Skeletal muscle satellite cell (primary cell): ENCODE measurements around the gene NFYA.

Source experiments
- H3K27me3 ChIP-seq: 2 replicates; pipeline ENCODE4 v1.7.0; 2013; ENCODE audit warnings: low read length; ENCODE audit not compliant: control insufficient read depth, insufficient read depth
- H3K36me3 ChIP-seq: 2 replicates; pipeline ENCODE4 v1.7.0; 2013; ENCODE audit warnings: mild to moderate bottlenecking, control low read depth, low read length; ENCODE audit not compliant: insufficient read depth
- H3K4me1 ChIP-seq: 2 replicates; pipeline ENCODE4 v1.7.0; 2013; ENCODE audit warnings: low read length; ENCODE audit not compliant: control insufficient read depth, insufficient read depth
- H3K4me2 ChIP-seq: 2 replicates; pipeline ENCODE4 v1.7.0; 2013; ENCODE audit warnings: mild to moderate bottlenecking, low read length
- H3K4me3 ChIP-seq: 2 replicates; pipeline ENCODE4 v1.7.0; 2013; ENCODE audit warnings: low read length
- H3K9ac ChIP-seq: 2 replicates; pipeline ENCODE4 v1.7.0; 2013; ENCODE audit warnings: mild to moderate bottlenecking, low read depth, low read length, moderate library complexity
- H3K9me3 ChIP-seq: replicated peaks from 2 replicates; pipeline ENCODE4 v1.7.0; 2013; ENCODE audit warnings: mild to moderate bottlenecking, control low read depth, low read length

NFYA gene

DNA sequence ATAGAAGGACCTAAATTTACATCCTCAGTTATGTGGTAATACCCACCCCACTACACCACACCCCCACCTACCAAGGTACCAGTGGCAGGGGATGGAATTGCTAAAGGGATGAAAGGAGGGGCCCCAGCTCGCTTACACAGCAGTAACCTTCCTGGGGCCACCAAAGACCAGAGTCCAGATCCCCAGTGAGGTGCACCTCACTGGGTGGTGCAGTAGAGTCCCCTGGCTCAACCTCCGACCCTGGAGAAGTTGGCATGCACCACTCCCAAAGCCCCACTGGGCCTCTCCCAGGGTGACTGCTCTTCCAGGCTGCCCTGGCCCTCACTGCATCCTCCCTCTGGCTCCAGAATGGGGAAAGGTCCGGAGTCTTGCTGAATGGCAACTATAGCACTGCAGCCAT, 34.6 kb upstream of the NFYA start:
- no peaks in the 10 kb centered on the region for H3K9me3 ChIP-seq
- H3K9ac ChIP-seq = no peak overlapping the region
- no peaks in the 10 kb centered on the region for H3K36me3 ChIP-seq
- peaks cover 7% of the 10 kb centered on the region for H3K4me1 ChIP-seq
- no peak overlapping the region for H3K4me3 ChIP-seq
- no peak overlapping the region for H3K4me2 ChIP-seq
- H3K27me3 ChIP-seq = peaks cover 16% of the 10 kb centered on the region

- no peak within 1 kb of the TSS for H3K4me2 ChIP-seq
- H3K9ac ChIP-seq = no peak within 1 kb of the TSS
- H3K4me3 ChIP-seq = no peak within 1 kb of the TSS
- H3K4me1 ChIP-seq = peaks cover 7% of the 10 kb centered on the region
- no peaks in the 10 kb centered on the region for H3K36me3 ChIP-seq
- peaks cover 16% of the 10 kb centered on the region for H3K27me3 ChIP-seq
- H3K9me3 ChIP-seq = no peaks in the 10 kb centered on the region
These were observed 33.4 kb upstream of the NFYA start, which contains the start of gene UNC5CL for GRCh38 chr6:41039060-41039998. Gene UNC5CL, minus strand, starts transcription at chr6:41039221. Its CDS starts 4,147 bp downstream, at chr6:41035074.

GRCh38 chr6:41040101-41040939, 32.5 kb upstream of the NFYA start:
- no peak overlapping the region for H3K4me2 ChIP-seq
- H3K9me3 ChIP-seq = no peaks in the 10 kb centered on the region
- peaks cover 7% of the 10 kb centered on the region for H3K4me1 ChIP-seq
- H3K36me3 ChIP-seq = no peaks in the 10 kb centered on the region
- peaks cover 13% of the 10 kb centered on the region for H3K27me3 ChIP-seq
- no peak overlapping the region for H3K9ac ChIP-seq
- H3K4me3 ChIP-seq = no peak overlapping the region

DNA sequence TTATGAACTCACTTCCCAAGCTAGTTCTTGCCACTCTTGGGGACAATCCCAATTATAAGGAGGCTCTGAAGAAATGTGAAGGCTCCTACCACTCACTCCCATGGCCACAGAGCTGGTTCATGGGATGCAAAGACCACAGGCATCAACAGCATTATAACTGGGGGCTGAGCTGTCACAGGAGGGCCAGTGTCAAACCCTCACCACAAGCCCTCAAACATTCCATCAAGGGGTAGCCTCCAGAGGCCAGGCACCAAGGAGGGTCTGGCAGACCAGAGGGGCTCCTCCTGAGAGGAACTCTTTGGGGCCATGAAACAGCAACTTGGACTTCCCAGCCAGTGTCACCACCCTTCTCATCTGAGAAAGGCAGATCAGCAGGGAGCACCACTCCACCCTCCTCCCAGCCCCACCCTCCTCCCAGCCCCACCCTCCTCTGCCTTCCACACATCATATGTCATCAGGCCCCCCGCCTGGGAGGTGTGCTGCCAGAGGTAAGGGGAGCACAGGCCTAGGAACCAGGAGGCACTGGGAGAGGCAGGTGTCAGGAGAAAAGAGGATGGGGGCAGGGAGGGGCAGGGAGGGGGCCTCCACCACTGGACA, 31.7 kb upstream of the NFYA start:
- Histone ChIP-seq H3K4me3 (no peak overlapping the region), H3K9me3 (no peaks in the 10 kb centered on the region), H3K4me1 (peaks cover 7% of the 10 kb centered on the region), H3K9ac (no peak overlapping the region), H3K27me3 (peaks cover 13% of the 10 kb centered on the region), H3K4me2 (no peak overlapping the region), H3K36me3 (no peaks in the 10 kb centered on the region)

DNA sequence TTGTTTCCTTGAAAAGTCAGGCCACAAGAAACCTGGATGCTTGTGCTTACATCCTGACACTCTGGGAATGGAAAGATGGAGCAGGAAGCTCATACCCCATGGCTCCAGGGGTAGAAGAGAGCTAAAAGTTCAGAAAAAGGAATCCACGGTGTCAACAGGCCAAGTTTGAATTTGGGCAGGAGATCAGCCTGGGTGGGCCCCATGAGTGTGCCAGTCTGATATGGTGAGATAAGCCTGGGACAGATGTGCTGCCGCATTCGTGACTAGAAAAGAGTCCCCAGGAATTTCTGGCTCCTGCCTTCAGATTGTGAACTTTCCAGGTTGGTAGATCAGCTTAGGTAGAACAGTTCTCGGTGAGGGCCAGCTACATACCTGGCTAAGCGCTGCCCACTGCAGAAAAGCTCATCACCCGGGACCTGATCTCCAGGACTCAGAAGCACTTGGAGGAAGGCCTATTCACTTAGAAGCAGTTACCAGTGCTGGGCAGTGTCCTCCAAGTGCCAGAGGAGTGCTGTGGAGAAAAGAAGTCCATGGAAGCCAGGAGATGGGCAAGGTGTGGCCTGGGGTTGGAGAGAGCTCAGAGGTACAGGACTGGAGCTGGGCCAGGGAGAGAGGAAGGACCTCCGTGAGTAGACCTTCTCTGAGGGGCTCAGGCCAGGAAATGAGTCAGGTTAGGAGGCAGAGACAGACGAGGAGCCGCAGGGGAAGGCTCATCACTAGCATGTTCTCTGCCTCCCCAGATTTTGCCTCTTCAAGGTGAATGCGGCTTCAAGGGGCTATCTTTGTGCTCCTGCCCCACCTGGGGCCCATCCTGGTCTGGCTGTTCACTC, 30.3 kb upstream of the NFYA start, which contains the start of gene TSPO2:
TSPO2 (plus strand) TSS at position 242 of the 830 bp plus-strand sequence; CDS start at position 761, 519 bp downstream.
- H3K4me3 ChIP-seq = no peak within 1 kb of the TSS
- H3K36me3 ChIP-seq = no peaks in the 10 kb centered on the region
- peaks cover 13% of the 10 kb centered on the region for H3K27me3 ChIP-seq
- no peak within 1 kb of the TSS for H3K9ac ChIP-seq
- H3K4me1 ChIP-seq = peaks cover 7% of the 10 kb centered on the region
- no peak within 1 kb of the TSS for H3K4me2 ChIP-seq
- no peaks in the 10 kb centered on the region for H3K9me3 ChIP-seq

DNA sequence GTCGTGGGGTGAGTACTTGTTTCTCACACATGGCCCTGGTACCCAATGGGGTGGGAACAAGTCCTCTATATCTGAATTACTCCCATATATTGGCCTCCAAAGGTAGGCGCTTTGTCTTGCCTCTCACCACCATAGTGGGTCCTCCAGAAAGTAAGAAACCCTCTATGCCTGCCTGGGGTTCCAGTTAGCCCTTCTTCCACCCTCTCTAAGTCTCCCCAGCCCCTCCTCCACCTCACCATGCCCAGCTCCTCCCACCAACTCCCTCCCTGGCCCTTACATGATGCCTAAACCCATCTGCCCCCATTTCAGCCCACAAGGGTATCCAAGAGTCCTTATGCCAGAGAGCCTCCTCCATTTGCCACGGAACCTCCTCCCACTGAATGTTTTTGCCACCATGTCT, 29.6 kb upstream of the NFYA start:
- no peak overlapping the region for H3K9ac ChIP-seq
- H3K27me3 ChIP-seq = peaks cover 13% of the 10 kb centered on the region
- H3K4me1 ChIP-seq = peaks cover 7% of the 10 kb centered on the region

GRCh38 chr6:41045664-41046063, 27.1 kb upstream of the NFYA start:
- peaks cover 9% of the 10 kb centered on the region for H3K27me3 ChIP-seq
- H3K36me3 ChIP-seq = no peaks in the 10 kb centered on the region
- no peak overlapping the region for H3K9ac ChIP-seq
- no peak overlapping the region for H3K4me2 ChIP-seq
- peaks cover 3% of the 10 kb centered on the region for H3K4me1 ChIP-seq
- H3K9me3 ChIP-seq = no peaks in the 10 kb centered on the region
- no peak overlapping the region for H3K4me3 ChIP-seq

More for the DNA sequence above, 29.6 kb upstream of the NFYA start:
- no peaks in the 10 kb centered on the region for H3K36me3 ChIP-seq
- no peak overlapping the region for H3K4me2 ChIP-seq
- H3K4me3 ChIP-seq = no peak overlapping the region
- no peaks in the 10 kb centered on the region for H3K9me3 ChIP-seq

DNA sequence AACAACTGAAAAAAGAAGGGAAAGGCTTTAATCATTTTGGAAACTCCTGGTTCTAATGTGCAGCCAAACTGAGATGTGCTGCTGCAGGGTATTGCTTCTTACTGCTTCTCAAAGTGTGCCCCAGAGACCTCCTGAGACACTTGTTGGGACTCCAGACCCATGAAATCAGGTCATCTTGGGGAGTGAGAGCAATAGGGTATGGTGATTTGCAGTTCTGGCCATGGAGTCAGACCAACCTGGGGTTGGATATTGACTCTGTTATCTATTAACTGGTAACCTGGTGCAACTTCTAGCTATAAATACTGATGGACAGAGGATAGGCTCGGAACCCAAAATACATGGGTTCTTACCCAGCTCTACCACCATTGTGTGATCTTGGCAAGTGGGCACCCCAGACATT, 26.7 kb upstream of the NFYA start:
- Histone ChIP-seq H3K27me3 (peaks cover 9% of the 10 kb centered on the region), H3K4me1 (no peaks in the 10 kb centered on the region), H3K9me3 (no peaks in the 10 kb centered on the region), H3K36me3 (no peaks in the 10 kb centered on the region), H3K4me2 (no peak overlapping the region), H3K9ac (no peak overlapping the region), H3K4me3 (no peak overlapping the region)

- H3K27me3 ChIP-seq = peaks cover 9% of the 10 kb centered on the region
- H3K9me3 ChIP-seq = no peaks in the 10 kb centered on the region
- no peaks in the 10 kb centered on the region for H3K36me3 ChIP-seq
- no peak overlapping the region for H3K4me3 ChIP-seq
- H3K4me1 ChIP-seq = no peaks in the 10 kb centered on the region
- no peak overlapping the region for H3K4me2 ChIP-seq
- H3K9ac ChIP-seq = no peak overlapping the region
These were observed 25.5 kb upstream of the NFYA start for GRCh38 chr6:41047306-41047705.

DNA sequence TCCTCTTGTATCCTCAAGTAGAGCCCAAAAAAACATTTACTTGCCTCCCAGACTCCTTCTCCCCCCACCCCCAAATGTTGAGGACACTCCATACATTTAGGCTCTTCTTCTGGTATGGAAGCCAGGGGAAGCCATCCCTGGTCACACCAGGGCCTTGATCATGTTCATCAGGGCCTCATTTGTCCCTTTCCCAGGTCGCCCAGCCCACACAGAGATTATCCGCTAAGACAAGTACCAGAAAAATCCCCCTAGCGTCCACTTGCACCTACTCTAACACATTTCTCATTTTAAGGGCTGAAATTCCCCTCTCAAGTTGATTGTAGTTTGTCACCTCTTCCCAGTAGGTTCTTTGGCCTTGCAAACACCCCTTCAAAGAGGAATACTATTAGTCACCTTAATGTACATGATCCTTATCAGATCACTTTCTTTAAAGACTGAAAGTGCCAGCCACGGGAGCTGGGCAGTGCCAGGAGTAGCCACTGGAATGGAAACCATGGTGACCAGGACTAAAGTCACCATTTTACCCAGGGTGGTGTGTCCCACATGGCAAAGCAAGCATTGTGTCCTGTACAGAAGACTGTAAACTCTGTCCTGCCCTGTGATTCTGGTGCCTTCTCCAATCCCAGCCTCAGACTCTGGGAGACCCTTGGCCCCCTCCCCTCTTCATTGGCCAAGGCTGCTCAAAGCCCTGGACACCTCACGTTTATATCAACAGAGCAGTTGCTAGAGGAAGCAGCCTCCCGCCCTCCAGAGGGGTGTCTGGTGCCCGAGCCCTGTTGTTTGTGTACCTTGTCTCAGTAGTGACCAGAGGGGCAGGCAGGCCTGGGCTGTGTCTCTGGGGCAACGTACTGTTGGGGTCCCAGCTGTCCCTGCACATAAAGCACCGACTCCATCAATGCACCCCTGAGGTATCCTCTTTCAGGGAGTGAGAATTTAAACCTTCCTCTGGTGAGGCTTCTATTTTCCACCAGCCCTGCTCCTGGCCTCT, 24.7 kb upstream of the NFYA start:
- no peak overlapping the region for H3K4me2 ChIP-seq
- no peaks in the 10 kb centered on the region for H3K36me3 ChIP-seq
- no peak overlapping the region for H3K4me3 ChIP-seq
- H3K27me3 ChIP-seq = peaks cover 9% of the 10 kb centered on the region
- no peak overlapping the region for H3K9ac ChIP-seq
- H3K4me1 ChIP-seq = no peaks in the 10 kb centered on the region
- H3K9me3 ChIP-seq = no peaks in the 10 kb centered on the region
